Airway epithelial cell (primary cell): ENCODE data around the gene F5. TPM values are rescaled to one million over a fixed set of nuclear protein-coding genes. Genes with fewer than 3 reads are reported as not detected.

ENCODE experiments used
- total RNA-seq: library from RNA; depleted of rRNA; stranded (reverse); fragments of >200 nt; gene quantifications from 2 replicates; pipeline ENCODE4 v1.2.3, GENCODE V29; 2015

Gene F5
- under 0.01 and 0.07 TPM in 2 replicates for total RNA-seq

DNA sequence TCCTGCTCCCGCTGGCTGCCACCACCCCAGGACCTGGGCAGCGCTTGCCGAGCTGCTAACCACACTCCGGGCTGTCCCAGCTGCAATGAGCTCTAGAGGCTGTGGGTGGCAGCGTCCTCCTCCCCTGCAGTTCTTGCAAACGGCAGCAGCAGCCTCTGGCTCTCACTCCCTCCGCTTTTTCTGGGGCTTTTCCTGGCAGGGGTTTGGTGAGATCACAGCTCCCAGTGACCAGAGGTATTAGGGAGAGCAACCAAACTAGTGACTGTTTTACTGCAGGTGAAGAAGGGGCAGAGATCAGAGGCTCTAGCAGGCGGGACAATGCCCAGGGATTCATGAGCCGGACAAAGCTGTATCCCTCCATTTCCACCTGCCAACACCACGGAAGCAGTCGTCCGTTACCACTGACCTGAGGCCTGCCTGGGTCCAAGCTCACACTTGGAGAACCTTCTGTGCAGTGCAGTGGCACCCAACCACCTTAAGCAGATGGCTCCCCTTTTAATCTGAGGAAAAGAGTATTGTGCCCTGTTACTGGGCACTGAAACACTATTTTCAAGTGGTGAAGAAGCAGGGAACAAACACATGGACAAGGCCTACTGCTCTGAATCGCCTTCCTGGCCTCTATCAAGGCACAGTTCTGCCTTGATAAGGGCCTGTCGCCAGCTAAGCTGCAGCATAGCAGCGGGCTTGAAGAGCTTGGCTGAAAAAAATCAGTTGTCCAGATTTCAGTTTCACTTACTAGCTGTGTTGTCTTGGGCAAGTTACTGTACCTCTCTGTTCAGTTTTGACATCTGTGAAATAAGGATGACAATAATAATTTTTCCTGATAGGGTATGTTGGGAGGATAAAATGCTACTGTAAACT, at the start of gene F5:
Gene F5, minus strand, starts transcription at position 87 of the 861 bp plus-strand sequence. CDS start 95 bp downstream, outside the sequence.

DNA sequence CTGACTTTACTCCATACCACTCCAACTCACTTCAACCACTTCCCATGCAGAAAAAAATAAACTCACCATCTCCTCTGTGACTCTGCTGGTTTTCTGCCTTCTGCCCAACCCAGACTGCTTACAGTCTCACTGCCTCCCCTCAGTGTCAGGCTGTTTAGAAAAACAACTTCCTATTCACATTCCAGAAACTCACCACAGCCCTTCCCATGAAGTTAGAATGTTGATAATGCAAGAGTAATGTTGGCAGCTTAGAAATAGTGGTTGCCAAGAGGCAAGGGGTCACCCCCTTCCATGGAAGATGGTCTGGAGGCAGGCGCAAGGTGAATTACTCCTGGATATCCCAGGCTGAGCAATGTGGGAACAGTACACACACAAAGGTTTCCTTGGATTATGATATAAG, 43.7 kb upstream of the F5 start, which contains the start of gene SELP:
Gene SELP, minus strand, starts transcription at position 119 of the 400 bp plus-strand sequence. Its CDS starts 50 bp downstream, at position 69.

DNA sequence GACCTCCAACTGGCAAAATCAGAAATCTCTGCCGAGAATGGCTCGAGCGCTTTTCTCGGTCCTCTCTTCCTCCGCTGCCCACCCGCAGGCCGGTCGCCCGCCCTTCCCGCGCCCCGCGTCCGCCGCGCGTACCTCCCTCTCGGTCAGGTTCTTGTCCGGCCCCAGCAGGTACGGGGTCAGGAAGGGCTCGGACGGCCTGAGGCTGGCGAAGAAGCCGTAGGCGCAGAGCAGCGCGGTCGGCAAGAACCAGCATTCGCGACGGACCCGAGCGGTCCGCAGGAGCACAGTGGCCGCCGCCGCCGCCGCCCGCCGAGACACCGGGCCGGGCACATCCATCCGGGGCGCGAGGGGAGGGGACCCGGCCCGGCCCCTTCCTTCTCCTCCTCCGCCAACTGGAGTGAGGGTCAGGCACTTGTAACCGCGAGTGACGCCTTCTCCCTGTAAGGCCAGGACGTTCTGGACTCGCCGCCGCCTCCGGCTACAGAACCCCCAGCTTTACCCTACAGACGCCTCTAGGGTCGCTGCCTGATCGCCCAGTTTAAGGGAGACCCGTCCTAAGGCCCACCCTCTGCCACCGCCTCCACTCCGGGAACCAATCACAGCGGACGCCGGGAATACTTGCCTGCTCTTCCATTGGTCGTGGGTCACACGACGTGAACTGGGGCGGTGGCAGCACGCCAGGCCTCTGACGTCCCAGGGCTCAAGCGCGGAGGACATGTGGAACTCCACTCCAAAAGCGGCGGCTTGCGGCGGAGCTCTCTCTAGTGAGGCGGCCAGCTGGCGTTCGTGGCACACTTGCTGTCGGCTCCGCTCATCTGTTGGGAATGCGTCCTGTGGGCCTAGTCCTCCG, 100.6 kb downstream of the F5 start, which contains the start of gene SLC19A2:
Gene SLC19A2, minus strand, starts transcription at position 514 of the 850 bp plus-strand sequence. Its CDS starts 178 bp downstream, at position 336.

Other genes starting within 250 kb of the F5 start
- gene NME7, start 218.7 kb downstream of the F5 start, total RNA-seq, result 12.9 and 25.2 TPM in 2 replicates
- 23.7 and 24.7 TPM in 2 replicates for gene BLZF1, start 218.3 kb downstream of the F5 start, total RNA-seq
- gene CCDC181, start 159.0 kb downstream of the F5 start, total RNA-seq, result 0.51 and 1.1 TPM in 2 replicates
- 7.2 and 9.0 TPM in 2 replicates for gene SLC19A2, start 100.5 kb downstream of the F5 start, total RNA-seq
- not detected in 2 replicates for gene SELP, start 43.6 kb upstream of the F5 start, total RNA-seq
- not detected in 2 replicates for gene SELL, start 125.1 kb upstream of the F5 start, total RNA-seq
- not detected in 2 replicates for gene SELE, start 147.6 kb upstream of the F5 start, total RNA-seq
- gene METTL18, start 208.4 kb upstream of the F5 start, total RNA-seq, result 4.3 and 7.4 TPM in 2 replicates